ENCODE data around the gene VSIG10. TPM values are rescaled to one million over a fixed set of nuclear protein-coding genes. Genes with fewer than 3 reads are reported as not detected.

The VSIG10 gene
- total and polyA plus RNA-seq, 8 donors: 32.4 to 42.0 (median 36.5) TPM

DNA sequence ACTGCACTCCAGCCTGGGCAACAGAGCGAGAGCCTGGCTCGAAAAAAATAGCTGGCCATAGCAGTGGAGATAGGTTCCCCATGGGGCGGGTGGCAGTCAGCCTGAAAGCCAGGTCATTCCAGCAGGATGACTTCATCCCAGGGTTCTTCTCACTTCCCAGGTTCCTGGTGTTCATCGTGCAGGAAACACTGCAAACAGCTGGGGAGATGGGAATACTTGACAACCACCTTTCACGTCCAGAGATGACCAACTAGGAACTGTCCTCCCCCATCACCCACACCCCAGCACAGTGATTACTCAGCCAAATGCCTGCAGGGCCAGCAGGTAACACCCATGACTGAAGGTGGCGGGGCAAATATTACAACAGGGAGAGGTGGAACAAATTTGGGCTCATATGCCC lies 1.7 kb downstream of the VSIG10 start:
- TF ChIP-seq, protein P1, sequence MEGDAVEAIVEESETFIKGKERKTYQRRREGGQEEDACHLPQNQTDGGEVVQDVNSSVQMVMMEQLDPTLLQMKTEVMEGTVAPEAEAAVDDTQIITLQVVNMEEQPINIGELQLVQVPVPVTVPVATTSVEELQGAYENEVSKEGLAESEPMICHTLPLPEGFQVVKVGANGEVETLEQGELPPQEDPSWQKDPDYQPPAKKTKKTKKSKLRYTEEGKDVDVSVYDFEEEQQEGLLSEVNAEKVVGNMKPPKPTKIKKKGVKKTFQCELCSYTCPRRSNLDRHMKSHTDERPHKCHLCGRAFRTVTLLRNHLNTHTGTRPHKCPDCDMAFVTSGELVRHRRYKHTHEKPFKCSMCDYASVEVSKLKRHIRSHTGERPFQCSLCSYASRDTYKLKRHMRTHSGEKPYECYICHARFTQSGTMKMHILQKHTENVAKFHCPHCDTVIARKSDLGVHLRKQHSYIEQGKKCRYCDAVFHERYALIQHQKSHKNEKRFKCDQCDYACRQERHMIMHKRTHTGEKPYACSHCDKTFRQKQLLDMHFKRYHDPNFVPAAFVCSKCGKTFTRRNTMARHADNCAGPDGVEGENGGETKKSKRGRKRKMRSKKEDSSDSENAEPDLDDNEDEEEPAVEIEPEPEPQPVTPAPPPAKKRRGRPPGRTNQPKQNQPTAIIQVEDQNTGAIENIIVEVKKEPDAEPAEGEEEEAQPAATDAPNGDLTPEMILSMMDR (IDR thresholded peaks at IDR 0.05): no peak
- Histone ChIP-seq H3K27ac (no peak overlapping the region), H3K4me1 (peaks cover 0 to 24% of the 10 kb centered on the region in 2 donors), H3K36me3 (no peaks in the 10 kb centered on the region), H3K9me3 (no peaks in the 10 kb centered on the region), H3K4me3 (no peak overlapping the region), H3K27me3 (peaks cover 0 to 17% of the 10 kb centered on the region in 2 donors)
- intact Hi-C loops (cut with DNase I): no loop called here
- ATAC-seq (no peak), DNase-seq (no peak)

DNA sequence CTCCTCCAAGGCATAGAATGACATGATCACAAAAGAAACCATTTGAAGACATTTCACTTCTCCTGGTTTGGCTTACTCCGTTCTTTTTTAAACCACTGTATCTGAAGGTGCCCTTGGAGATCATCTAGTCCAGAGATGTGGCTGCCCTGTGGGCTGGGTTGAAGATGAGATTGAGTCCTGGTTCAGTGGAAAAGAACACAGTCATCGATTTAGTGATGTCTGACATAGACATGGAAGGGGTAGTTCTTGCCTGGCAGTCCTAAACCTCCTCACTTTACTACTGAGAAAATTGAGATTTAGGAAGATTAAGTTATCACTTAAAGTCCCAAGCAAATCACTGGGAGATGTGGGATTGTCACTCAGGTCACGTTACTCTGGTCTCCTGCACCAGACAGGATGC lies 2.8 kb downstream of the VSIG10 start:
- Histone ChIP-seq H3K9me3 (no peaks in the 10 kb centered on the region), H3K4me1 (peaks cover 0 to 24% of the 10 kb centered on the region in 2 donors), H3K36me3 (no peaks in the 10 kb centered on the region), H3K27ac (no peak overlapping the region), H3K27me3 (peaks cover 0 to 17% of the 10 kb centered on the region in 2 donors), H3K4me3 (no peak overlapping the region)
- TF ChIP-seq, protein P1 (IDR thresholded peaks at IDR 0.05): no peak
- intact Hi-C loops (cut with DNase I): no loop called here
- ATAC-seq (no peak), DNase-seq (no peak)

DNA sequence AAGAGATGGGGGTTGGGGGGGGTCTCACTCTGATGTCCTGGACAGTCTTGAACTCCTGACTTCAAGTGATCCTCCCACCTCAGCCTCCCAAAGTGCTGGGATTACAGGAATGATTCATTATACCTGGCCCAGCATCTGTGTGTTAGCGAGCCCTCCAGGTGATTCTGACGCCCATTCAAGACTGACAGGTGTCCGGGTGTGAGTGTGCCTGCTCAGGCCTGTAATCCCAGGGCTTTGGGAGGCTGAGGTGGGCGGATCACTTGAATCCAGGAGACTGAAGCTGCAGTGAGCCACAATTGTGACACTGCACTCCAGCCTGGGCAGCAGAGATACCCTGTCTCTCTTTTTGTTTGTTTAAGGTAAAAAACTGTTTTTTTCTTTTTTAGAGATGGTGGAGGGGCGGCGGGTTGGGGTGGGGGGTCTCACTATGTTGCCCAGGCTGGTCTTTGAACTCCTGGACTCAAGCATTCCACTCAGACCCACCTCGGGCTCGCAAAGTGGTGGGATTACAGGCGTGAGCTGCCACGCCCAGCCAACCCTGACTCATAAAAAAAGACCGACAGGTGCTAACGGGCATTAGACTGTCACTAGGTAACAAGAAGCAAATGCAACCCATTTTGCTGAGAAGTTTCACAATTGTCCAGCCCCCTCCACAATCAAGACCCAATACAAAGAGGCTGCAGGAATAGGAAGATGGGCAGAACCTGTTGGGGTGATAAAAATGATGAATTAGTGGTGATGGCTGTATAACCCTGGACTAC lies 4.7 kb downstream of the VSIG10 start:
- Histone ChIP-seq H3K27ac (no peak overlapping the region), H3K36me3 (peaks cover 0 to under 1% of the 10 kb centered on the region in 2 donors), H3K9me3 (no peaks in the 10 kb centered on the region), H3K4me1 (peaks cover 0 to 14% of the 10 kb centered on the region in 2 donors), H3K27me3 (peaks cover 0 to 13% of the 10 kb centered on the region in 2 donors), H3K4me3 (no peak overlapping the region)
- DNase-seq: no peak
- TF ChIP-seq, protein P1 (IDR thresholded peaks at IDR 0.05): no peak
- ATAC-seq: no peak
- intact Hi-C loops (cut with DNase I): no loop called here

DNA sequence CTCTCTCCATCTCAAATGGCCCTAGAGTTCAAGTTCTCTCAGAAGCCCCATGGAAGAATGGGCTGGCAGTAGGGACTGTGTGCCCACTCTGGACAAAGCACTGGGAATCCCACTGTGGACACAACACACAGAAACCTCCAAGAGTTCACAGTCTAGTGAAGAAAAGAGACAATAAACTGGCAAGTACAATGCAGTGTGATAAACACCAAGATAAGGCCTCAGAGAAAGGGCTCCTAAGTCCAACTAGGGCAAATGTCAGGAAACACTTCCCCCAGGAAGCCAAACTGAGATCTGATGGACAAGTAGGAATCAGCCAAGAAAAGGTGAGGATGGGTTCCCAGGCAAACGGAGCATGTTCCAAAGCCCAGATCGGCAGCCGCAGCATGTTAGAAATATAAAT lies 5.4 kb downstream of the VSIG10 start:
- no peak for ATAC-seq
- Histone ChIP-seq H3K27me3 (peaks cover 0 to 6% of the 10 kb centered on the region in 2 donors), H3K36me3 (peaks cover 0 to 4% of the 10 kb centered on the region in 2 donors), H3K27ac (no peak overlapping the region), H3K9me3 (no peaks in the 10 kb centered on the region), H3K4me1 (peaks cover 0 to 11% of the 10 kb centered on the region in 2 donors), H3K4me3 (no peak overlapping the region)
- TF ChIP-seq, protein P1 (IDR thresholded peaks at IDR 0.05): no peak
- DNase-seq: no peak
- intact Hi-C loops (cut with DNase I): no loop called here

DNA sequence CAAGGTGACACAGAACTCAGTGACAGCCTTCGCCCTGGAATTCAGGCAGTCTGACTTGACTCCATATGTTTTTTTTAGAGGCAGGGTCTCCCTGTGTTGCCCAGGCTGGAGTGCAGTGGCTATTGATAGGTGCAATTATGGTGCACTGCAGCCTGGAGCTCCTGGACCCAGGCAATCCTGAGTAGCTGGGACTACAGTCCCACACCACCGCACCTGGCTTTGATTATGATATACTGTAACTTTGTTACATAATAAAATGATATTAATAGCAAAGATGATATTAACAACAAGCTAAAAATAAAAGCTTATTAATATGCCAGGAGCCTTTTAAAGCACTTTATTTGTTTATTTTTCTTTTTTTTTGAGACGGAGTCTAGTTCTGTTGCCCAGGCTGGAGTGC lies 9.8 kb downstream of the VSIG10 start:
- Histone ChIP-seq H3K4me3 (no peak overlapping the region), H3K27me3 (no peaks in the 10 kb centered on the region), H3K9me3 (no peaks in the 10 kb centered on the region), H3K4me1 (no peaks in the 10 kb centered on the region), H3K36me3 (peaks cover 0 to 24% of the 10 kb centered on the region in 2 donors), H3K27ac (no peak overlapping the region)
- DNase-seq (no peak), ATAC-seq (no peak)
- TF ChIP-seq, protein P1 (IDR thresholded peaks at IDR 0.05): no peak
- intact Hi-C loops (cut with DNase I): no loop called here

All from left lung (tissue), 10 donors.